GM19239 (cell line): ENCODE results near the gene FMN2.

Experiments
- DNase-seq: peaks from one replicate; pipeline ENCODE4 v3.0.0; 2011; ENCODE audit warnings: low spot score; ENCODE audit not compliant: insufficient read length
- FAIRE-seq: peaks from 2 replicates; lab custom pipeline; 2011; peaks lifted over from hg19 to GRCh38; lab: Jason Lieb, UNC

The FMN2 gene

GRCh38 chr1:240094041-240094722 is 2.5 kb downstream of the FMN2 start:
- FAIRE-seq = no peak
- no peak for DNase-seq

GRCh38 chr1:240096974-240097373 is 5.3 kb downstream of the FMN2 start:
- FAIRE-seq = no peak
- DNase-seq = no peak

- DNase-seq = no peak
- no peak for FAIRE-seq
These were observed 6.9 kb downstream of the FMN2 start for GRCh38 chr1:240098534-240098933.

DNA sequence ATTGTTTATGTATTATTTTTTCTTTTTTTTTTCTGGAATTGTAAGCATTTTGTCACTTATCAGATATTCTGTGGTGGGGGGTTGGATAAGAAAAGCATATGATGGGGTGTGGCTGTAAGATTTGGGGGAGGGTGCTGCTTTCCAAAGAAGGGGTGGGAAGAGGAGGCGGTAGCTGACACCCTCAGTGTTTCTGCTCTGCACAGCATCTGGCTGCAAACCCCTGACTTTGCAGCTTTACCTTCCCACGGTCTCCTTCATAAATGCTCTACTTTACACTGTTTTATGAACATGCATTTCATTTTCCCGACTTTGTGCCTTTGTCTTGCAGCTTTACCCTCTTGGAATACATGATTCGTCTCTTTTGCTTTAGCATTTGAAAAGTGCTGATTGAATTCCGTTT is 7.6 kb downstream of the FMN2 start:
- FAIRE-seq (no peak), DNase-seq (no peak)

- FAIRE-seq (no peak), DNase-seq (no peak)
These were observed 8.1 kb downstream of the FMN2 start for GRCh38 chr1:240099748-240100147.

GRCh38 chr1:240100371-240100934 is 8.8 kb downstream of the FMN2 start:
- FAIRE-seq (no peak), DNase-seq (no peak)

DNA sequence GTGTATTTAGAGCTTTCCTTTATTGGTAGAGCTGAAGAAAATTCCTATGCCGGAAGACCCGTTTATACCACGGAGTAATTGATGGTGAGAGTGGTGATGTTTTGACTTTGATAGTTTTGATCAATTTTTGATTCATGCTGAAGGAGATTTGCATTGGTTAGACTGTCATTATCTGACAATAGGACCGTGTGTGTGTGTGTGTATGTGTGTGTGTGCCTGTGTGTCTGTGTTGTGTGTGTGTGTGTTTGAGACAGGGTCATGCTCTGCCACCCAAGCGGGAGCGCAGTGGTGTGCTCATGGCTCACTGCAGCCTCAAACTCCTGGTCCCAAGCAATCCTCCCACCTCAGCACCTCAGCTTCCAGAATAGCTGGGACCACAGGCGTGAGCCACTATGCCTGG is 9.6 kb downstream of the FMN2 start:
- DNase-seq = no peak
- FAIRE-seq = no peak

- no peak for FAIRE-seq
These were observed 10.1 kb downstream of the FMN2 start for GRCh38 chr1:240101737-240102136.

GRCh38 chr1:240104672-240105071 is 13.0 kb downstream of the FMN2 start:
- FAIRE-seq = no peak
- DNase-seq = no peak

More at GRCh38 chr1:240101737-240102136, 10.1 kb downstream of the FMN2 start:
- DNase-seq = no peak

DNA sequence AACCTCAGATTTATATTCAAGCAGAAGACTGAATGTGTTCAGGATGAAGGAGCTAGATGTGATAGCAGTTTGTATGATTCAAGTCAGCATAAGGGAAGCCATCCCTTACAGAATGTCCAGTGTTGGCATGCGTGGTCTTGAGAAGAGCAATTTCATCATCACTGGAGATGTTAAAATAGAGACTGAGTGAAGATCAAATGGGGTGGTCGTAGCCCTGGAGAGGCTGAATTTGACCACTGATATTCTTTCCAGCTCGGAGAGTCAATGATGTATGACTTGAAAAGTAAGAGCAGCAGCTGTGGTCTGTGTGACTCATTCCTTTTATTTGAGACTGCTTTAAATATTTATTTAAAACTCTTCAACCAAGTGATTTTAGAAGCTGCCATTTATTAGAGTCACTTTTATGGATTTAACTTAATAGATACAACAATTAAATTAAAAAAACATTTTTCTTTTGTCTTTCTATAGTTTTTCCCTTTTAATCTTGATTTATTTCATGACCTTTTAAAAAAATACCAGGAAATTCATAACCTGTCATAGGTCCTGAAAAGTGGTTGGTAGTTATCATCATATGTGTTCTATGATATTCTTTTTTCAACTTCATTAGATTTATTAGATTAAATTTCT is 15.5 kb downstream of the FMN2 start:
- no peak for FAIRE-seq
- no peak for DNase-seq

DNA sequence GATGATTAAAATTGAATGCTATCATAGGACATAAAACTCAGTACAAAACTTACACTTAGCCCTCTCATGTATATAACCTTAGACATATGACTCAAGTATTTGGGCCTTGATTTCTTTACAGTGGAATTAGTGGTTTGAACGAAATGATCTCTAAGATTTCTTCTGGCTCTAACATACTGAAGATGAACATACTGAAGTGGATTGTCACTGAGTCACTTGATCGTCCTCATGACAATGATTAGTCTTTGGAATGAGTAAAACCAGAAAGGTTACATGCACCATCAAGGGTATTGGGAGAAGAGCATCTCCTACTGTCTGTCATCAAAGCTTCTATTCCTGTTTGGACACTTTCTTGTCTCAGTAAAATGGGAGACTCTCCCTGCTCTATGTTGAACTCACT is 17.4 kb downstream of the FMN2 start:
- FAIRE-seq = no peak

DNA sequence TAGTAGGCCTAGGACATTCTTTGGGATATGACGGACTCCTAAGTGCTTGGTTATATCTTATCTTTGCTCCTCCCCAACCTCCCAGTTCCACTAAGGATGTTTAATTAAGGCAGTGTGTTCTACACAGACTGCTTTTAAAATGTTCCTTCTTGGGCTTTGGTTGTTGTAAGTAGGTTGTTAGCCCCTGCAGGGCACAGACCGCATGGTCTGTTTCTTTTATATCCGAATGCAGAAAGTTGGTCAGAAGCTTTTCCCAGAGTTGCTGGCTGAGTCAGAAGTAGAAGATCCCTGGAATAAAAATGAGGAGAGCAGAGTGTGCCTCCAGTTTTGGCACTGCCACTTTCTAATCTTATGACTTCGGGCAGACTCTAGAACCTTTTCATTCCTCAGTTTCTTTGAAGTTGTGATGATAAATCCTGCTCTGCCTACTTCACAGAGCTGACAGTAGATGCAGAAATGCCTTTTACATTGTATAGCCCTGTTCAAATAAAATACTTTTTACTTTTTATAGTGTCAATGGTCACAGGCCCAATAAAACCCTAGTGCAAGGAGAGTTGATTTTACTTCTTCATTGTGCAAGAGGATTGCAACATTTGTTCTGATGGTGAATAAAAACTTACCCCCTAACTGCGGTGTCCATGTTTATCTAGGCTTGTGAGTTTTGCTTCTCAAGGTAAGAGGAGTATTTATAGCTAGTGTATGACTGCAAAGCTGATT is 18.4 kb downstream of the FMN2 start:
- DNase-seq (no peak), FAIRE-seq (no peak)

More for the DNA sequence above, 17.4 kb downstream of the FMN2 start:
- DNase-seq = no peak

DNA sequence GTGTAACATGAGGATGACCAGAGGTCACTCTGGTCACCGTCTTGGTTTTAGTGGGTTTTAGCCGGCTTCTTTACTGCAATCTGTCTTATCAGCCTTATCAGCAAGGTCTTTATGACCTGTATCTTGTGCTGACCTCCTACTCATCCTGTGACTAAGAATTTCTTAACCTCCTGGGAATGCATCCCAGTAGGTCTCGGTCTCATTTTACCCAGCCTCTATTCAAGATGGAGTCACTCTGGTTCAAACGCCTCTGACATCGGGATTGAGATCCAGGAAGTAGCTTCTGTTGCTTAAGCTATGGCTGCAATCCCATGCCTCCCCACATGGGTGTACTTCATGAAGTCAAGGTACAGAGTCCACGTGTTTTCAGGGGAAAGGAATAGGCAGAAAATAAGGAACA is 19.9 kb downstream of the FMN2 start:
- FAIRE-seq = no peak
- no peak for DNase-seq

GRCh38 chr1:240114222-240114621 is 22.5 kb downstream of the FMN2 start:
- FAIRE-seq (no peak), DNase-seq (no peak)

GRCh38 chr1:240115831-240116230 is 24.1 kb downstream of the FMN2 start:
- FAIRE-seq (no peak), DNase-seq (no peak)

GRCh38 chr1:240116831-240117769 is 25.4 kb downstream of the FMN2 start:
- FAIRE-seq (no peak), DNase-seq (no peak)

DNA sequence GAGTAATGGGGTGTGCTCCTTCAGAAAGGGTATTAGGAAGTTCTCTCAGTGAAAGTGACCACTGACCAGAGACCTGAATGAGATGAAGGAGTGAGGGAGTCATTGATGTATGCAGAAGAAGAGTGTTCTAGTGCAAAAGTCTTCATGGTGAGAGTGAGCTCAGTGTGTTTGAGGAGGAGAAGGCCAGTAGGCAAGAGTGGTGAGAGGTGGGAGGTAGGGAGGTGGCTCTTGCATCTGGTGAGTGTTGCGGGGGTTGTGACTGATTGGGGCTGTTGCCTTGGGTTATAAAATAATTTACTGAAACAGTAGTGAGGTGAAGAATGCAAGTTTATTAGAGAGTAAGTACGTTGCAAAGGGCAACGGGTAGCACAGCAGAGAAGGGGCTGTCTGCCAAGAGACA is 26.2 kb downstream of the FMN2 start:
- no peak for DNase-seq
- FAIRE-seq = no peak

- no peak for FAIRE-seq
- DNase-seq = no peak
These were observed 31.2 kb downstream of the FMN2 start for GRCh38 chr1:240122639-240123613.

- no peak for FAIRE-seq
- DNase-seq = no peak
These were observed 35.1 kb downstream of the FMN2 start for GRCh38 chr1:240126821-240127220.
